GM20431 (cell line): ENCODE measurements around the gene VPREB1.
"Not testable (repeated sequence)": the region's sequence is repeated elsewhere in the genome, so short reads cannot be mapped to it uniquely, and the experiment has no call there.

ENCODE experiments used
- in situ Hi-C: fragments of 300-500 bp; cut with MseI, MboI; formaldehyde crosslinking; loops from one replicate; pipeline ENCODE4 v1.15.0; 2020; ENCODE audit warnings: low sequenced_read_pairs; ENCODE audit not compliant: unreplicated experiment

Gene VPREB1

DNA sequence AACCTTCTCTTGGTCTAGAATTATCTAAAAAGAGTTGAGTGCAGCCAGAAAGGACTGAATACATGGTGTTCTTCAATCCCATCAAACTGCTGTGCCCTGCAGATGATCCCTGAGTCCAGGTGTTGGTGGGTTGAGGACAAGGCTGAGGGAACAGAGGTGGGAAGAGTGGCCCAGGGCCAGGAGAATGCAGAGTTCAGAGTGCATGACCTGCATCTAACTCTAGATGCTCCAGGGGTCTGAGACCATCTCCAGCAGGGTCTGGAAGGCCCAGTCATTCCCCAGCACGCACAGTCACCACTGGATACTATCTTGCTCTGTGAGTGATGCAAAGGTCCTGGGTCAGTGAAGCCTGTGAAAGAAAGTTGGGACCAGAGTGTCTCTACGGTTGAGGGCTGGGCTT, 2.1 kb upstream of the VPREB1 start:
- in situ Hi-C loops = no loop called here

DNA sequence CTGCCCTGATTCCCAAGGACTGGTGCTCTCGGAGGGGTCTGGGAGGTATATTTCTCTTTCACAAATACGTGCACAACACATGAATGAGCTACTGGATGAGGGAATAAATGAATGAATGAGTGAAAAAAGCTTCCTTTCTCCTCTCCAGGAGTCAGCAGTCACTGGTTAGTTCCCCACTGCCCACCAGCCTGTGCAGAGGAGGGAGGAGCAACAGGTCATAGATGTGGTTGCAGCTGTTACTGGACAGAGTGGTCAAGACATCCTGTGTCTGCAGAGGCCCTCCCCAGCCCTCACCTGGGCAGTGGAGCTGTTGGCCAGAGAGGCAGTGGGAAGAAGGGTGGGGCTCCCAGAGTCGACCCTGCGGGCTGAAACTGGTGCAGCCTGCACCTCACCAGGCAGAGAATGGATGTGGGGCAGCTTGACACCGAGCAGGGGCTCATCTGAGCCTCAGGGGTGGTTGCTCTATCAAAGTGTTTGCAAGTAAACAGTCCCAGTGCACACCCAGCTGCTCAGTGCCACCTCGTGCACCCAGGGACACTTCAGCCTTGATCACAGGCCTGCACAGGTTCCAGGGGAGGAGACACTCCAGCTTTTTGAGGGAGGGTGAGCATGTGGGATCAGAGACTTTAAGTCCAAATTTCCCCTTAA, 1.4 kb upstream of the VPREB1 start:
- in situ Hi-C loops = no loop called here

DNA sequence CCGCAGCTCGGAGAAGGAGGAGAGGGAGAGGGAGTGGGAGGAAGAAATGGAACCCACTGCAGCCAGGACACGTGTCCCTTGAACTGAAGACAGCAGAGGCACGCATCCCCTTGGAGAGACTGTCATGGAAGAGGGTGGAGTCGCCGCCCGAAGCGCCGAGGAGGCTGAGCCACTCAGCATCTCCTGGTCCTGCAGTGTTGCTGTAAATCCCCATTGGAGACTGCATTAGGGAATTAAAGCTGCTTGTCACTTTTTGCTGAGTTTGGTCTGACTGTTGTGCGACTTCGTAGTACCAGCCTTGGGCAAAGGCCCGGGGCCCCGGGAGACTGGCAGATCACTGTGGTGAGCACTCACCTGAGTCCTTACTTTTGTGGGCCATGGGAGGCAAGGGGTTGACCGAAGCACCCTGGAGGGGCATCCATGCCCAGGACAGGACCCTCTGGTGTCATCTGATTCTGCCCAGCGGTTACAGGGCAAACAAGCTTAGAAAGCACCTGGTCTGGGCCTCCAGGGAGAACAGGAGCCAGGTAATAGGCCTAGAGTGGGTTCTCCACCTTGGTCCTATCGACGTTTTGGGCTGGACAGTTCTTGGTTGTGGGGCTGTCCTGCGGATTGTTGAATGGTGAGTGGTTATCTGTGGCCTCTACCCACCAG, 797 bp downstream of the VPREB1 start:
- in situ Hi-C loops = no loop called here

DNA sequence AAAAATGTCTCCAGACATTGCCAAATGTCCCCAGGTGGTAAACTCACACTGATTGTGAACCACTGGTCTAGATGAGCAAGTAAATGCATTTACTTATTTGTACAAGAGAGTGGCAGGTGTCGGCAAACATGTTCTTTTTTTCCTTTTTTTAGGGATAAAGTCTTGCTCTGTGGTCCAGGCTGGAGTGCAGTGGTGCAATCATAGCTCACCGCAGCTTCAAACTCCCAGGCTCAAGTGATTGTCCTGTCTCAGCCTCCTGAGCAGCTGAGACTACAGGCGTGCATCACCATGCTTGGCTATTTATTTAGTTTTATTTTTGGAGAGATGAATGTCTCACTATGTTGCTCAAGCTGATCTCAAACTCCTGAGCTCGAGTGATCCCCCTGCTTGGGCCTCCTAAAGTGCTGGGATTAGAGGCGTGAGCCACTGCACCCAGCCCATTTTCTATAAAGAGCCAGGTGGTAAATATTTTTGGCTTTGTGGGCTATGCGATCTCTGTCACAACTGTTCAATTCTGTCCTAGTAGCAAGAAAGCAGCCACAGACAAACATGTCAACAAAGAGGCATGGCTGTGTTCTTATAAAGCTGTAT, 1.4 kb downstream of the VPREB1 start:
- in situ Hi-C loops = no loop called here

DNA sequence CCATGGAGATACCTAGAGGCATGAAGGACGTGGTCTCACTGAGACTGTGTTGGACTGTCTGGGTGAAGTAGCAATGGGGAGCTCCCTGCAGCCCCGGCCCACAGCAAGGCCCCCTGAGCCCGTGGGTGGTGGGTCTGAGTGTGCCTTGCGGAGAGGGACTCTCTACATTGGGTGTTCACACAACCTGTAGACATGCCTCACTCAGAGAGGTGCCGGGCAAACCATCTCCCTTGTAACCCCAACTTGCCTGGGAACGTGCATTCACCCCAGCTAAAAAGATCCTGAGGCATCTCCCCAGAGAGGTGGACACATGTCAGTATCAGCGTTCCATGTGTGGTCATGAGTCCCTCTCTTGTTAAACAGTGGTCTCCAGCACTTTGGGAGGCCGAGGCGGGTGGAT, 2.1 kb downstream of the VPREB1 start:
- in situ Hi-C loops = no loop called here

DNA sequence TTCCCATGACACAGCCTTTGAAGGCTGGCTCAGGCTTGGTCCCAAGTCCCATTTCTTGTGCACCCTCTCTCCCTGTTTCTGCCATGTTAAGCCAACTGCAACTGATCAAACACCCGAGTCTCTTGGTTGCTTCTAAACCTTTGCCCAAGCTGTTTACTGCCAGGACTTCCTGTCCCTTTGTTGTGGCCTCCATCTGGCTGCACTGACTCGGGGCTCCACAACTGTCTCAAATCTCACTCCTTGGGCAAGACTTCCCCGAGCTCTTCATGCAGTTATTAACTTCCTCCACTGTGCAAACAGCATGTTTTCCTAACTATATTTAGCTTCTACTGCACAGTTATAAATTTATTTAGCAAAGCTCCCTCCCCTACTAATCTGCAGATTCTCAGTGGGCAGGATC, 4.3 kb downstream of the VPREB1 start:
- in situ Hi-C loops = no loop called here

DNA sequence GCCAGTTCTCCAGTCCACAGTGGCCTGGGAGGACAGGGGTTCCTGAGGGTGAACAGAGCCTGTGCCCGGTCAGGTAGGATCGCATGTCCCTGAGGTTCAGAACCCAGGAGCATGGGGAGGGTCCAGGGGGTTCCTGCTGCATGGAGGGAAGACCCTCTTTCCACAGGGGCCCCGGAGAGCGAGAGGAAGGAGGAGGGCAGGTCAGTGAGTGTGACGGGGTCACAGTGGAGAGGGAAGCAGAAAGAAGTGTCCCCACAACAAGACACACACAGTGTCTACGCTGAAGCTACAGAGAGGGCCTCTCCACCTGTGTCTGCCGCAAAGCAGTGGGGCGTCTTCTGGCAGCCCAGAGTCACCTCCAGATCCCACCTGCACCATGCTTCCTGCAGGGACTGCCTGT, 6.1 kb downstream of the VPREB1 start:
- in situ Hi-C loops = not testable (repeated sequence)

DNA sequence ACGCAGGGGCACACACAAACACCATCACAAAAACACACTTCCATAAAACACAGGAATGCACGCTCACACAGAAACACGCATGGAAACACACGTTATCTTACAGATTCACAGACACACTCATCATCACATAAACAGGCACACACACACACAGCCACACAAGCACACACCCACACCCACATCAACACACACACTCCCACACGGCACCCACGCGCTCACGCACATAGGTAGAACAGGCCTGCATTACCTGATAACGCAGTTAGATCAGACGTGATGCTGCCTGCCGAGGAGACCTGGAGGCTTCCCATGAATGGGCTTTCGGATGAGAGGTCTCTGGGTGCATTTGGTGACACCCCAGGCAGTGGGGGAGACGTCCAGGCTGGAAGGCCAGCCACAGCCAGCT, 11.5 kb downstream of the VPREB1 start:
- in situ Hi-C loops = not testable (repeated sequence)

DNA sequence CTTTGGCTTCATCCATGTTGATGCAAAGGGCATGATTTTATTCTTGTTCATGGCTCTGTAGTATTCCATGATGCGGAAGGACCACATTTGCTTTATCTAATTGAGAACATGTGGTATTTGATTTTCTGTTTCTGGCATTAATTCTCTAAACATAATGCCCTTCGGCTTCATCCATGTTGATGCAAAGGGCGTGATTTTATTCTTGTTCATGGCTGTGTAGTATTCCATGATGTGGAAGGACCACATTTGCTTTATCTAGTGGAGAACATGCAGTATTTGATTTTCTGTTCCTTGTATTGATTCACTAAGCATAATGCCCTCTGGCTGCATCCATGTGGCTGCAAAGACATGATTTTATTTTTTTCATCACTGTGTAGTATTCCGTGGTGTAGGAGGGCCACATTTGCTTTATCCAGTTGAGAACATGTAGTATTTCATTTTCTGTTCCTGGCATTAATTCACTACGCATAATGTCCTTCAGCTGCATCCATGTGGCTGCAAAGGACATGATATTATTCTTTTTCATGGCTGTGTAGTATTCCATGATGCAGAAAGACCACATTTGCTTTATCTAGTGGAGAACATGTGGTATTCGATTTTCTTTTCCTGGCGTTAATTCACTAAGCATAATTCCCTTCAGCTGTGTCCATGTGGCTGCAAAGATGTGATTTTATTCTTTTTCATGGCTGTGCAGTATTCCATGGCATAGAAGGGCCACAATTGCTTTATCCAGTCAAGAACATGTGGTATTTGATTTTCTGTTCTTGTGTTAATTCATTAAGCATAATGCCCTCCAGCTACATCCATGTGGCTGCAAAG, 14.2 kb downstream of the VPREB1 start:
- in situ Hi-C loops = not testable (repeated sequence)

DNA sequence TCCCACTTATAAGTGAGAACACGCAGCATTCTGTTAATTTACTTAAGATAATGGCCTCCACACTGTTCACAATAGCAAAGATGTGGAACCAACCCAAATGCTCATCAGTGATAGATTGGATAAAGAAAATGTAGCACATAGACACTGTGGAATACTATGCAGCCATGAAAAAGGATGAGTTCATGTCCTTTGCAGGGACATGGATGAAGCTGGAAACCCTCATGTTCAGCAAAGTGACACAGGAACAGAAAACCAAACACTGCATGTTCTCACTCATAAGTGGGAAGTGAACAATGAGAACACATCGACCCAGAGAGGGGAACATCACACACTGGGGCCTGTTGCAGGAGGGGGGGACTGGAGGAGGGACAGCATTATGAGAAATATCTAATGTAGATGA, 15.6 kb downstream of the VPREB1 start:
- in situ Hi-C loops = not testable (repeated sequence)

DNA sequence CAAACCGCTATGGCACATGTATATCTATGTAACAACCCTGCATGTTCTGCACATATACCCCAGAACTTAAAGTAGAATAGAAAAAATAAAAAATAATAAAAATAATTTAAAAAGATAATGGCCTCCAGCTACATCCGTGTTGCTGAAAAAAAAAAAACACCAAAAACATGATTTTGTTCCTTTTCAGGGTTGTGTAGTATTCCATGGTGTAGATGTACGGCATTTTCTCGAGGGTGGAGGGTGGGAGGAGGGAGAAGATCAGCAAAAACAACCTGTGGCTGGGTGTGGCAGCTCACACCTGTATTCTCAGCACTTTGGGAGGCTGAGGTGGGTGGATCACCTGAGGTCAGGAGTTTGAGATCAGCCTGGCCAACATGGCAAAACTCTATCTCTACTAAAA, 16.0 kb downstream of the VPREB1 start:
- in situ Hi-C loops = not testable (repeated sequence)

DNA sequence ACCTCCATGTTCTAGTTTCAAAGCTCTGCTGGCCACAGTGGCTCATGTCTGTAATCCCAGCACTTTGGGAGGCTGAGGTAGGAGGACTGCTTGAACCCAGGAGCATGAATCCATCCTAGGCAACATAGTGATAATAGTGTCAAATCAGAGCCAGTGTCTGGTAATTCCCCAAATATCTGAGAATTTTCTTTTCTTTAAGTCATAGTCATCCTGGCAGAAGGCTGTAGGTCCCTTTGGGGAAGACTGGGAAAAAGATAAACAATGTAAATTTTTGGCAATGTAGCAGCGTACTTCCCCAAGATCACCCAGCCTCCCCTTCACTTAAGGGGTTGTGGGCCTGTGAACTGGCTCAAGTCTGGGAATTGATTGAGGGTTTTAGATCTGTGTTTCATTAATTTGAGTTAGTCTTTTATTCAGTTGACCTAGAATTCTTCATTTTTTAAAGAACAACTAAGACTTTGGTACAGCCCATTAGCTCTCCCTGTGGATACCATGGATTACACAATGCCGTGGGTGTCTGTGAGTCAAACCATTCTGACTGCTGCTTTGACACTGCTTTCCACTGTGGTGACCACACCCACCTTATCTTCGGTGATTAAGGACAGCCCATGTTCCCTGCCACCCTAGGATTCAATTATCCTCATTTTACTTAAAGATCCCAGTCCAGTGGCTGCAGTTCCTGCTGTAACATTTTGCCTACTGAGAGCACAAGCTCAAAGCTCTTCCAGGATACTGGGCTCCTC, 17.9 kb downstream of the VPREB1 start:
- in situ Hi-C loops = not testable (repeated sequence)

DNA sequence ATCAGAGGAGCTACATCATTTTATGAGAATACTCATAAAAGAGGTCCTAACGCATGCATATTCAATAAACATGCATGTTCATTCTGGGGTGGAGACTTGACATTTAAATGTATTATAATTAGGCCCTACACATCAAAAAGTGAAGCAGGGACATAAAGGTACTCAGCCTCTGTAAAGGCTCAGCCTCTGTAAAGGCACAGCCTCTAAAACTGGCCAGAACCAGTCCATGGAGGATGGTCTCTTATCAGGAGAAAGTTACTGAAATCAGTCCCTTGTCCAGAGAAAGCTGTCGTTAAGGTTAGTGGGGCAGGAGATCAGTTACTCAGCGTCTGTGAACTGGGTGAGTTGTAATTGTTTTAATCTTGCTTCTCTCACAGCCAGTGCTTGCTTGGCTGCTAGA, 19.2 kb downstream of the VPREB1 start:
- in situ Hi-C loops = not testable (repeated sequence)

DNA sequence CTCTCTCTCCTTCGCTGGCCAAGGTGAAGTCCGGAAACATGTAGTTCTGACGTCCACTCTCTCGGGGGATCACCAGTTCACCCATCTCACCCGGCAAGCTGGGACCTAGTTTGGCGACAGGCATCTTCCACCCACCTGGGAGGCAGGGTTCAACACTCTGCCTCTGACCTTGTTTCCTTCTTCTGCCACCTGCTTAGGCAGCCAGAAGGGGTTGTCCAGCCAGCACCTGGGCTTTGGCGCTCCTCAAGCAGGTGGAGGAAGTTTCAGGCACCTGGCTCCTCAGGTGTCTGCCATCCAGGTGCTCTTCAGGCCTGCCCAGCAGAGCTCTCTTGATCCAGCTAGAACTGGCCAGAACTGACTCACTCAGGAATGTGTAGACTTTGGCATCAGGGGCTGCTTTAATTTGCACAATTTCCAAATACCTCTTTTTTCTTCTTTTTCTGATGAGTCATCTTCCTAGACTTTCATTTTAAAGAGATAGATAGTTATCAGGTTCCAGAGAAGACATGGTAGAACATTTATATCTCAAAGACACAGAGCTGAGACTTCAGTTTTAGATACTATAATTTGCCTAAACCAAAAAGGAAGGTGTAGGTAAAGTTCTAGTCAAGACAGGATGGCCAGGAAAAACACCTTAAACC, 25.6 kb downstream of the VPREB1 start:
- in situ Hi-C loops = not testable (repeated sequence)

DNA sequence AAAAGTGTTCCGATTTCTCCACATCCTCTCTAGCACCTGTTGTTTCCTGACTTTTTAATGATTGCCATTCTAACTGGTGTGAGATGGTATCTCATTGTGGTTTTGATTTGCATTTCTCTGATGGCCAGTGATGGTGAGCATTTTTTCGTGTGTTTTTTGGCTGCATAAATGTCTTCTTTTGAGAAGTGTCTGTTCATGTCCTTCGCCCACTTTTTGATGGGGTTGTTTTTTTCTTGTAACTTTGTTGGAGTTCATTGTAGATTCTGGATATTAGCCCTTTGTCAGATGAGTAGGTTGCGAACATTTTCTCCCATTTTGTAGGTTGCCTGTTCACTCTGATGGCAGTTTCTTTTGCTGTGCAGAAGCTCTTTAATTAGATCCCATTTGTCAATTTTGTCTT, 32.8 kb downstream of the VPREB1 start:
- in situ Hi-C loops = not testable (repeated sequence)

DNA sequence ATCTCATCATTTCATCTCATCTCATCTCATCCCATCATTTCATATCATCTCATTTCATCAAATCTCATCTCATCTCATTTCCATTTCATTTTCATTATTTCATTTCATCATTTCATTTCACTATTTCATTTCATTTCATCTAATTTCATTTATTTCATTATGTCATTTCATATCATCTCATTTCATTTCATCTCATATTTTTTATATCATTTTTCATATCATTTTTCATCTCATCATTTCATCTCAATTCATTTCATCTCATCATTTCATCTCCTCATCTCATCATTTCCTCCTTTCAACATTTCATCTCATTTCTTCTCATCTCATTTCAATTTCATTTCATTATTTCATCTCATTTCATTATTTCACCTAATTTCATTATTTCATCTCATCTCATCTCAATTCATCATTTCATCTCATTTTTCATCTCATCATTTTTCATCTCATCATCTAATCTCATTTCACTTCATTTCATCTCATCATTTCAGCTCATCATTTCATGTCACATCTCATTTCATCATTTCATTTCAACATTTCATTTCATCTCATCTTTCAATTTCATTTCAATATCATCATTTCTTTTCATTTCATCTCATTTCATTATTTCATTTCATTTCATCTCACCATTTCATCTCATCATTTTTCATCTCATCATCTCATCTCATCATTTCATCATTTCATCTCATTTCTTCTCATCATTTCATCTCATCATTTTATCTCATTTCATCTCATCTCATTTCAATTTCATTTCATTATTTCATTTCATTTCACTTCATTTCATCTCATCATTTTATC, 40.6 kb downstream of the VPREB1 start:
- in situ Hi-C loops = not testable (repeated sequence)

DNA sequence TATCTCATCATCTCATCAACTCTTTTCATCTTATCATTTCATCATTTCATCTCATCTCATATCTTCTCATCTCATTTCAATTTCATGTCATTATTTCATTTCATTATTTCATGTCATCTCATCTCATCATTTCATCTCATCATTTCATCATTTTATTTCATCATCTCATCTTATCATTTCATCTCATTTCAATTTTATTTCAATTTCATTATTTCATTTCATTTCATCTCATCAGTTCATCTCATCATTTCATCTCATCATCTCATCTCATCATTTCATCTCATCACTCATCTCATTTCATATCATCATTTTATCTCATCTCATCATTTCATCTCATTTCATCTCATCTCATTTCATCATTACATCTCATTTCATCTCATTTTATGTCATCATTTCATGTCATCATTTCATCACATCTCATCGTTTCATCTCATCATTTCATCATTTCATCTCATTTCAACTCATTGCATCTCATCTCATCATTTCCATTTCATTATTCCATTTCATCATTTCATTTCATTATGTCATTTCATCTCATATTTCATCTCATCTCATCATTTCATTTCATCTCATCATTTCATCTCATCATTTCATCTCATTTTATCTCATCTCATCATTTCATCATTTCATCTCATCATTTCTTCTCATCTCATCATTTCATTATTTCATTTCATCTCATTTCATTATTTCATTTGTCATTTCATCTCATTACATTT, 42.0 kb downstream of the VPREB1 start:
- in situ Hi-C loops = not testable (repeated sequence)

DNA sequence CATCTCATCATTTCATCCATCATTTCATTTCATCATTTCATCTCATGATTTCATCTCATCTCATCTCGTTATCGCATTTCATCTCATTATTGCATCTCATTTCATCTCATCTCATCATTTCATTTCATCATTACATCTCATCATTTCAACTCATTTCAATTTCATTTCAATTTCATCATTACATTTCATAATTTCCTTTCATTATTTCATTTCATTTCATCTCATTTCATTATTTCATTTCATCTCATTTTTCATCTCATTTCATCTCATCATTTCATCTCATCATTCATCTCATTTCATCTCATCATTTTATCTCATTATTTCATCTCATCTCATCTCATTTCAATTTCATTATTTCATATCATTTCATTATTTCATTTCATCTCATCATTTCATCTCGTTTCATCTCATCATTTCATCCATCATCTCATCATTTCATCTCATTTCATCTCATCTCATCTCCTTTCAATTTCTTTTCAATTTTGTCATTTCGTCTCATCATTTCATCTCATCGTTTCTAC, 42.6 kb downstream of the VPREB1 start:
- in situ Hi-C loops = not testable (repeated sequence)
